ENCODE results near the gene CBFA2T3. TPM values are rescaled to one million over a fixed set of nuclear protein-coding genes. Genes with fewer than 3 reads are reported as not detected.

Gene CBFA2T3
- total RNA-seq, 2 donors from 2014 or later = 10.1 to 10.5 TPM

DNA sequence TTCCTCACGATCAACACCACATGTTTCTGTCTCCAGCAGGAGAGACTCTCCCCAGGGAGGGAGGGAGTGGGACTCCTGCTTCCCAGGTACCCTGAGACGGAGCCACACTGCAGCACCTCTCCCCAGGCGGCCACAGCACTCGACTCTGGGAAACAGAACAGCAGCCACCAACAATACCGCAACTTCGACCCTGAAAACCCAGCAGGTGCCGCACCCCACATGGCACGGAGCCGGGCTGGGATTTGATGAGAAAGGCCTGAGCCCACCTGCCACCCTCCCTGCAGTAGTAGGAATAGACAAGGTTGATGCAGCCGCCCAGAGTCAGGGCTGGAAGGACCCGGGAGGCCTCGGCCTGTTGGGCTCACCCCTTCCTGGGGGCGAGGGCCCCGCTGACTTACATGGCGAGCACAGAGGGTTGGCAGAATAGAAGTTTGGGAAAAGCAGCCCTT is 134.7 kb downstream of the CBFA2T3 start:
- H3K36me3 ChIP-seq = no peaks in the 10 kb centered on the region
- intact Hi-C loops (cut with DNase I) = no loop called here
- no peak overlapping the region for H3K4me3 ChIP-seq
- H3K9me3 ChIP-seq = no peaks in the 10 kb centered on the region
- H3K27ac ChIP-seq = no peak overlapping the region
- DNase-seq = no peak
- H3K27me3 ChIP-seq = no peaks in the 10 kb centered on the region
- TF ChIP-seq, protein P1, sequence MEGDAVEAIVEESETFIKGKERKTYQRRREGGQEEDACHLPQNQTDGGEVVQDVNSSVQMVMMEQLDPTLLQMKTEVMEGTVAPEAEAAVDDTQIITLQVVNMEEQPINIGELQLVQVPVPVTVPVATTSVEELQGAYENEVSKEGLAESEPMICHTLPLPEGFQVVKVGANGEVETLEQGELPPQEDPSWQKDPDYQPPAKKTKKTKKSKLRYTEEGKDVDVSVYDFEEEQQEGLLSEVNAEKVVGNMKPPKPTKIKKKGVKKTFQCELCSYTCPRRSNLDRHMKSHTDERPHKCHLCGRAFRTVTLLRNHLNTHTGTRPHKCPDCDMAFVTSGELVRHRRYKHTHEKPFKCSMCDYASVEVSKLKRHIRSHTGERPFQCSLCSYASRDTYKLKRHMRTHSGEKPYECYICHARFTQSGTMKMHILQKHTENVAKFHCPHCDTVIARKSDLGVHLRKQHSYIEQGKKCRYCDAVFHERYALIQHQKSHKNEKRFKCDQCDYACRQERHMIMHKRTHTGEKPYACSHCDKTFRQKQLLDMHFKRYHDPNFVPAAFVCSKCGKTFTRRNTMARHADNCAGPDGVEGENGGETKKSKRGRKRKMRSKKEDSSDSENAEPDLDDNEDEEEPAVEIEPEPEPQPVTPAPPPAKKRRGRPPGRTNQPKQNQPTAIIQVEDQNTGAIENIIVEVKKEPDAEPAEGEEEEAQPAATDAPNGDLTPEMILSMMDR (IDR thresholded peaks at IDR 0.05) = no peak
- no peak overlapping the region for H3K9ac ChIP-seq (ENCODE audit: low read depth in 2 of 2, low read length in 2 of 2)
- no peaks in the 10 kb centered on the region for H3K4me1 ChIP-seq

DNA sequence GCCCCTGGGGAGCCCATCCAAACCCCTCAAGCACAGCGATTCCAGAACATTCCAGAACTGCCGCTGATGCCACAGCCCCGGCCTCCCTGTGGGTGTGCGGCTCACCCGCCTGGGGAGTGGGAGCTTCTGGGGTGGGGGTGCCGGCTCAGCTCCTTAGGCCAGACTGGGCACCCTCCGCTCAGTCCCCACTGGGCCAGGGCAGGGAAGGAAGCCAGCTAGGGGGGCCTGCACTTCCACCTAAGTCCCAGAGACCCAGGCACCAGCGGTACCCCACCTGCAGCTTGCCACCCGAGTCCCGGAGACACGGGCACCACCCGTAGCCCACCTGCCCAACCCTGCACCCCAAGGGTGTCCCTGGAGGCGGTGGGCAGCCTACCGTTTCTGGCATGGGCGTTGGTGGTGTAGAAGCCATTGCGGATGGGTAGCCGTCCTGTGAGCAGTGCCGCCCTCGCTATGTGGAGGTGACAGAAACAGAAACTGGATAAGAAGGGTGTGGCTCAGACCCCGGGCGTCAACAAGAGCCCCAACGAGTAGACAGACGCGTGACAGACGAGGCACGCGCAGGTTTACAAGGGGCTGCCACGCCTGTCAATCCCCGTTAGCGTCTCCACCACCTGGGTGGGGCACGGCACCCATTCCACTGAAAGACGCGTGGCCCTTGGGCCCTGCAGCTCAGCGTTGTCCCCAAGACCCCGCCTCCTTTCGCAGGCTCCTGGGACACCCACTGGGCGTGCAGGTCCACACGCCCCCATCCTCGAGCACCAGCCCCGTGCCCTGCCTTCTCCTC is 135.3 kb downstream of the CBFA2T3 start:
- no peak for DNase-seq
- intact Hi-C loops (cut with DNase I) = no loop called here
- H3K27me3 ChIP-seq = no peaks in the 10 kb centered on the region
- H3K36me3 ChIP-seq = no peaks in the 10 kb centered on the region
- no peaks in the 10 kb centered on the region for H3K9me3 ChIP-seq
- no peaks in the 10 kb centered on the region for H3K4me1 ChIP-seq
- H3K4me3 ChIP-seq = no peak overlapping the region
- H3K27ac ChIP-seq = no peak overlapping the region
- TF ChIP-seq, protein P1 (IDR thresholded peaks at IDR 0.05) = no peak
- H3K9ac ChIP-seq (ENCODE audit: low read depth in 2 of 2, low read length in 2 of 2) = no peak overlapping the region

DNA sequence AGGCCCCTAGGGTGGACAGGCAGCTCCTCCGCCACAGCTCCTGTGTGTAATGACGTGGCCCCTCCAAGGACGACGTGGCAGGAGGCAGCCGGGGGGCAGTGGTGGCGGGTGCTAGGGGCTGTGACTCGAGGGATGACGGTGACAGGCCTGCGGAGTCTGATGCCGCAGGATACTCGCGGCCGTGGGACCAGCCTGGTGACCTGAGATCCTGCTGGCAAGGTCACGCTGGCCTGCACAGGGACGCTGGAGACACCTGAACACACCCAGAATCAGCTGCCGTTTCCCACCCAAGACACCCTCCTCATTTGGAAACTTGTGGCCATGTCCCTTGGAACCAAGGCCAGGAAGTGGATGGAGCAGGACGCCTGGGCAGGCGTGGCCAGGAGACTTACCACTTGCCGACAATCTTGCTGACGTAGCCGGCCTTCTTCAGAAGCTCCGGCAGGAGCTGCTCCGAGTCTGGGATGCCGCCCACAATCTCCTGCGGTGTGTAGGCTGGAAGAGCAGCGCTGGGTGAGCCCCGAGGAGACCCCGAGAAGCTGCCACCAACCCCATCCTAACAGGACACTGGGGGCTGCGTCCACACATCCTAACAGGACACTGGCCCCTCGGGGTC is 136.3 kb downstream of the CBFA2T3 start:
- DNase-seq = no peak
- H3K36me3 ChIP-seq = no peaks in the 10 kb centered on the region
- no peak overlapping the region for H3K4me3 ChIP-seq

DNA sequence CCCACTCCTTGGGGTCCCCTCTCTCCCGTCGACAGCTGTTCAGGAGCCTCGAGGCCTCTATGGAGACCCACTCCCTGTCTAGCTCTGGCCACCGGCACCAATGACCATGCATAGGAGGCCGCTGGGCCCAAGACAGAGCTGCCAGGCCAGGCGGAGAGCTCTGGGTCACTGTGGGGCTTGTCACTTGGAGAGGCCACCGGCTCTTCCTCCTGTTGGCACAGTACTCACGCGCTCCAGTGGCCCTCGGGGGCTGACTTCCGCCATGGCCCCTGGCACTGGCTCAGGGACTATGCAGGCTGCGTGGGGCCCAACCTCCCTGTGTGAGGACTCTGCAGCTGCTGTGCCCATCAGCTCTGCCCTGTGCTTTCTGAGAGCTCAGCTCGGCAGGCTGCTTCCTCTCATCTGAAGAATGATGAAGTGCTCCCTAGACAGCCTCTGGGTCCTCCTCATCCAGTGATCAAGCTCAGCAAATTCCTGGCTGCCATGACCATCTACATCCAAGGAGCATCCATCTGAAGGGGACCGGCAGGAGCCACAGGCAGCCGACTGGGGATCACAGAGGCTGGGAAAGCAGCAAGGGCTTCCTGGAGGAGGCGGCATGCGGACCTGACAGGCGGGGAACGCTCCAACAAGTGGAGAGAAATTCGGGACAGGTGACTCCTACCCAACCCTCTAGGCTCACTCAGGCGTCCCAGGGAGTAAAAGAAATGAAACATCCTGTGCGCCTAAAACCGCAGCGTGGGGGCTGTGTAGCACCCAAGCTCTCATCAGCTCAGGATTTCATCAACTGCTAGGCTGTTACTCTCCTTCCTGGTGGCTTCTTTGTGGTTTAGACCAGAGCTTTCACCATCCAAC is 137.0 kb downstream of the CBFA2T3 start:
- H3K9ac ChIP-seq (ENCODE audit: low read depth in 2 of 2, low read length in 2 of 2) = no peak overlapping the region
- H3K4me1 ChIP-seq = no peaks in the 10 kb centered on the region
- intact Hi-C loops (cut with DNase I) = no loop called here
- H3K27me3 ChIP-seq = no peaks in the 10 kb centered on the region
- no peaks in the 10 kb centered on the region for H3K9me3 ChIP-seq
- H3K36me3 ChIP-seq = no peaks in the 10 kb centered on the region
- no peak overlapping the region for H3K4me3 ChIP-seq
- no peak overlapping the region for H3K27ac ChIP-seq
- DNase-seq = no peak
- TF ChIP-seq, protein P1 (IDR thresholded peaks at IDR 0.05) = no peak

More for the DNA sequence above, 136.3 kb downstream of the CBFA2T3 start:
- Histone ChIP-seq H3K27me3 (no peaks in the 10 kb centered on the region), H3K9me3 (no peaks in the 10 kb centered on the region), H3K27ac (no peak overlapping the region), H3K4me1 (no peaks in the 10 kb centered on the region), H3K9ac (ENCODE audit: low read depth in 2 of 2, low read length in 2 of 2) (no peak overlapping the region)
- TF ChIP-seq, protein P1 (IDR thresholded peaks at IDR 0.05) = no peak
- intact Hi-C loops (cut with DNase I) = no loop called here

DNA sequence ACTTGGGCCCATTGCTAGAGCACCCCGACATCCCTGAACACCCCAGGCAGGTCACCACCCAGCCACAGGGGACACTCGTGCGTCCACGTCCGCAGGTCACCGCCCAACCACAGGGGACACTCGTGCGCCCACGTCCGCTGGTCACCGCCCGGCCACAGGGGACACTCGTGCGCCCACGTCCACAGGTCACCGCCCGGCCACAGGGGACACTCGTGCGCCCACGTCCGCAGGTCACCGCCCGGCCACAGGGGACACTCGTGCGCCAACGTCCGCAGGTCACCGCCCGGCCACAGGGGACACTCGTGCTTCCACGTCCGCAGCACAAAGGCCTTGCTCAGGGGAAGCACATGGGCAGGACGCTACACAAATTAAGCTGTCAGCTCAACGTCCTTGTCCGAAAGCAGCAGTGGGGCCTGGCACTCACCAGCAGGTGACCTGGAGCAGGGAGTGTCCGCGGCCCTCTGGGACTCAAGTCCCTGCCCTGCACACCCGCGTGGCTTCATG is 137.9 kb downstream of the CBFA2T3 start:
- intact Hi-C loops (cut with DNase I) = no loop called here
- Histone ChIP-seq H3K36me3 (no peaks in the 10 kb centered on the region), H3K4me1 (no peaks in the 10 kb centered on the region)

More for the DNA sequence above, 137.9 kb downstream of the CBFA2T3 start:
- TF ChIP-seq, protein P1 (IDR thresholded peaks at IDR 0.05) = no peak
- H3K9me3 ChIP-seq = no peaks in the 10 kb centered on the region
- no peak overlapping the region for H3K4me3 ChIP-seq
- no peak overlapping the region for H3K9ac ChIP-seq (ENCODE audit: low read depth in 2 of 2, low read length in 2 of 2)
- DNase-seq = no peak
- H3K27ac ChIP-seq = no peak overlapping the region
- no peaks in the 10 kb centered on the region for H3K27me3 ChIP-seq

Data from colonic mucosa (tissue), 4 donors.